ENCODE measurements around the gene ENTHD1. TPM values are rescaled to one million over a fixed set of nuclear protein-coding genes. Genes with fewer than 3 reads are reported as not detected.

Gene ENTHD1
- total RNA-seq, 1 experiment from 2014 or later: not detected

- Mint-ChIP-seq H3K36me3 (ENCODE audit: insufficient read depth, unreplicated experiment) (no peaks in the 10 kb centered on the region), H3K4me1 (ENCODE audit: low read depth, unreplicated experiment) (no peaks in the 10 kb centered on the region), H3K27me3 (ENCODE audit: insufficient read depth, unreplicated experiment) (peaks cover 5% of the 10 kb centered on the region), H3K27ac (ENCODE audit: unreplicated experiment) (no peak overlapping the region), H3K4me3 (ENCODE audit: unreplicated experiment) (no peak overlapping the region), H3K9me3 (ENCODE audit: unreplicated experiment) (no peaks in the 10 kb centered on the region)
- intact Hi-C loops (cut with micrococcal nuclease; ENCODE audit: unreplicated experiment): no loop called here
- no peaks in the 10 kb centered on the region for H3K4me1 ChIP-seq
- ChIA-PET POLR2A (no interaction called here), CTCF (no interaction called here)
- no peaks in the 10 kb centered on the region for H3K27me3 ChIP-seq (replicated peaks; ENCODE audit: control insufficient read depth, insufficient read depth, low read length)
- H3K4me3 ChIP-seq (ENCODE audit: low read depth, low read length): no peak overlapping the region
- no TSS peak for BruUV-seq (replicated peaks)
- no peak for DNase-seq
- no peaks in the 10 kb centered on the region for H3K9me3 ChIP-seq
- no peaks in the 10 kb centered on the region for H3K36me3 ChIP-seq (ENCODE audit: control insufficient read depth, insufficient read depth, low read length)
- no peak for TF ChIP-seq CTCF (IDR thresholded peaks at IDR 0.05; ENCODE audit: insufficient read depth in 1 of 2, low read depth in 1 of 2, low read length in 1 of 2, severe bottlenecking in 1 of 2, unreplicated experiment in 1 of 2)
Observed at GRCh38 chr22:39700565-39700964, 193.0 kb downstream of the ENTHD1 start.

- intact Hi-C loops (cut with micrococcal nuclease; ENCODE audit: unreplicated experiment): no loop called here
- Mint-ChIP-seq H3K27me3 (ENCODE audit: insufficient read depth, unreplicated experiment) (peaks cover 5% of the 10 kb centered on the region), H3K9me3 (ENCODE audit: unreplicated experiment) (no peaks in the 10 kb centered on the region), H3K4me3 (ENCODE audit: unreplicated experiment) (no peak overlapping the region), H3K27ac (ENCODE audit: unreplicated experiment) (no peak overlapping the region), H3K4me1 (ENCODE audit: low read depth, unreplicated experiment) (no peaks in the 10 kb centered on the region), H3K36me3 (ENCODE audit: insufficient read depth, unreplicated experiment) (no peaks in the 10 kb centered on the region)
- TF ChIP-seq CTCF (IDR thresholded peaks at IDR 0.05; ENCODE audit: insufficient read depth in 1 of 2, low read depth in 1 of 2, low read length in 1 of 2, severe bottlenecking in 1 of 2, unreplicated experiment in 1 of 2): no peak
- no peak overlapping the region for H3K4me3 ChIP-seq (ENCODE audit: low read depth, low read length)
- no peaks in the 10 kb centered on the region for H3K4me1 ChIP-seq
- CTCF ChIA-PET: no interaction called here
- no peaks in the 10 kb centered on the region for H3K27me3 ChIP-seq (replicated peaks; ENCODE audit: control insufficient read depth, insufficient read depth, low read length)
- no TSS peak for BruUV-seq (replicated peaks)
- POLR2A ChIA-PET: no interaction called here
- no peaks in the 10 kb centered on the region for H3K36me3 ChIP-seq (ENCODE audit: control insufficient read depth, insufficient read depth, low read length)
- no peaks in the 10 kb centered on the region for H3K9me3 ChIP-seq
- no peak for DNase-seq
Observed at GRCh38 chr22:39699631-39700360, 193.8 kb downstream of the ENTHD1 start.

- no peak overlapping the region for H3K27ac Mint-ChIP-seq (ENCODE audit: unreplicated experiment)
- Histone ChIP-seq H3K27me3 (replicated peaks; ENCODE audit: control insufficient read depth, insufficient read depth, low read length) (no peaks in the 10 kb centered on the region), H3K4me1 (no peaks in the 10 kb centered on the region), H3K4me3 (ENCODE audit: low read depth, low read length) (no peak overlapping the region), H3K9me3 (no peaks in the 10 kb centered on the region), H3K36me3 (ENCODE audit: control insufficient read depth, insufficient read depth, low read length) (no peaks in the 10 kb centered on the region)
- intact Hi-C loops (cut with micrococcal nuclease; ENCODE audit: unreplicated experiment): no loop called here
- no peaks in the 10 kb centered on the region for H3K9me3 Mint-ChIP-seq (ENCODE audit: unreplicated experiment)
- POLR2A ChIA-PET: no interaction called here
- peaks cover 10% of the 10 kb centered on the region for H3K27me3 Mint-ChIP-seq (ENCODE audit: insufficient read depth, unreplicated experiment)
- no peak for TF ChIP-seq CTCF (IDR thresholded peaks at IDR 0.05; ENCODE audit: insufficient read depth in 1 of 2, low read depth in 1 of 2, low read length in 1 of 2, severe bottlenecking in 1 of 2, unreplicated experiment in 1 of 2)
- no peaks in the 10 kb centered on the region for H3K36me3 Mint-ChIP-seq (ENCODE audit: insufficient read depth, unreplicated experiment)
- BruUV-seq (replicated peaks): no TSS peak
- CTCF ChIA-PET: no interaction called here
- no peak overlapping the region for H3K4me3 Mint-ChIP-seq (ENCODE audit: unreplicated experiment)
- no peaks in the 10 kb centered on the region for H3K4me1 Mint-ChIP-seq (ENCODE audit: low read depth, unreplicated experiment)
- no peak for DNase-seq
Observed at GRCh38 chr22:39697790-39698430, 195.7 kb downstream of the ENTHD1 start.

All from Caco-2 (cell line).